K562 (cell line): ENCODE data around the gene DHRS13. TPM values are rescaled to one million over a fixed set of nuclear protein-coding genes. Genes with fewer than 3 reads are reported as not detected.

Experiments
- ATAC-seq: fragments of 200-7000 bp; cut with Tn5 transposase; 3 replicates; pipeline ENCODE4 v1.9.1; 2020; ENCODE audit warnings: moderate library complexity
- BruUV-seq: library from RNA; stranded (reverse); fragments of 400-500 nt; replicated peaks from 2 replicates; lab custom pipeline; 2021; lab: Mats Ljungman, UMichigan
- CTCF ChIA-PET: fragments of 300-600 bp; formaldehyde crosslinking; extraction: SDS; loops from one replicate; lab custom pipeline; 2021; ENCODE audit warnings: low intra/inter-chr PET ratio; lab: Yijun Ruan, JAX
- POLR2A ChIA-PET: fragments of 300-600, 350-650 bp; sonication (Branson Sonifier 250); formaldehyde crosslinking; extraction: SDS; loops from one replicate; lab custom pipeline; 2021; ENCODE audit warnings: antibody characterized with exemption, inconsistent platforms; lab: Yijun Ruan, JAX
- DNase-seq, 4 experiments: peaks; one replicate each; pipeline versions ENCODE4 v3.0.0 to v3.0.0-alpha.2; 2011 to 2018; ENCODE audit warnings: low spot score in 3 of 4, mixed read lengths in 3 of 4; ENCODE audit errors: extremely low read depth in 1 of 4
- FAIRE-seq: peaks from 2 replicates; lab custom pipeline; 2011; peaks lifted over from hg19 to GRCh38; lab: Jason Lieb, UNC
- H2AFZ ChIP-seq: 2 replicates; pipeline ENCODE4 v1.6.0; 2011; ENCODE audit warnings: low read depth, low read length, control low read depth, inconsistent platforms
- H3K27ac ChIP-seq: fragments of 200-600 bp; 3 replicates; pipeline ENCODE4 v1.8.0; 2011; ENCODE audit warnings: low read depth, mild to moderate bottlenecking, control low read depth, inconsistent platforms, low read length, moderate library complexity, mixed read lengths; ENCODE audit errors: extremely low read depth
- H3K27me3 ChIP-seq, 2 experiments: fragments of 300-600 bp in 1 of 2; 2 replicates in 1 of 2; 3 replicates in 1 of 2; pipeline versions ENCODE4 v1.6.0 to v1.8.0; 2011; ENCODE audit warnings: inconsistent platforms in 2 of 2, low read length in 2 of 2, mild to moderate bottlenecking in 1 of 2, mixed read lengths in 1 of 2, moderate library complexity in 1 of 2; ENCODE audit not compliant: control insufficient read depth in 2 of 2, insufficient read depth in 2 of 2
- H3K36me3 ChIP-seq: fragments of 300-600 bp; 3 replicates; pipeline ENCODE4 v1.8.0; 2011; ENCODE audit warnings: mild to moderate bottlenecking, low read length, inconsistent platforms; ENCODE audit not compliant: control insufficient read depth, insufficient read depth
- H3K4me1 ChIP-seq, 2 experiments: fragments of 200-600 bp in 1 of 2; replicated peaks in 1 of 2; 2 replicates in 1 of 2; 3 replicates in 1 of 2; pipeline versions ENCODE4 v1.5.1 to v1.8.0; 2011; ENCODE audit warnings: inconsistent platforms in 2 of 2, low read length in 2 of 2, mild to moderate bottlenecking in 1 of 2, mixed read lengths in 1 of 2, moderate library complexity in 1 of 2; ENCODE audit not compliant: control insufficient read depth in 2 of 2, insufficient read depth in 2 of 2
- H3K4me2 ChIP-seq: 2 replicates; pipeline ENCODE4 v1.6.1; 2011; ENCODE audit warnings: low read length, control low read depth, inconsistent platforms, mixed read lengths; ENCODE audit not compliant: insufficient read depth
- H3K4me3 ChIP-seq: fragments of 200-600 bp; sonication (generic), shearing (Covaris generic); 2 replicates; pipeline ENCODE4 v1.5.1; 2016; ENCODE audit warnings: control low read depth, inconsistent platforms
- H3K79me2 ChIP-seq: fragments of 200-600 bp; 3 replicates; pipeline ENCODE4 v1.8.0; 2011; ENCODE audit warnings: low read length, inconsistent platforms; ENCODE audit not compliant: control insufficient read depth, insufficient read depth
- H3K9ac ChIP-seq, 2 experiments: 2 replicates each; pipeline versions ENCODE4 v1.6.0 to v1.6.1; 2011; ENCODE audit warnings: low read depth in 2 of 2, low read length in 2 of 2, control low read depth in 1 of 2, inconsistent platforms in 1 of 2, mild to moderate bottlenecking in 1 of 2, mixed read lengths in 1 of 2; ENCODE audit not compliant: insufficient read depth in 1 of 2
- H3K9me1 ChIP-seq: one replicate; pipeline ENCODE4 v1.6.0; 2011; ENCODE audit warnings: inconsistent platforms, mild to moderate bottlenecking, low read length, moderate library complexity; ENCODE audit not compliant: control insufficient read depth, insufficient read depth
- H3K9me3 ChIP-seq: replicated peaks from 2 replicates; pipeline ENCODE4 v1.5.1; 2011; ENCODE audit warnings: low read depth, low read length, inconsistent platforms; ENCODE audit not compliant: control insufficient read depth, insufficient read depth
- H4K20me1 ChIP-seq: replicated peaks from 2 replicates; pipeline ENCODE4 v1.6.1; 2011; ENCODE audit warnings: low read length, inconsistent platforms, mixed read lengths; ENCODE audit not compliant: control insufficient read depth, insufficient read depth
- POLR2G ChIP-seq: fragments of 200-400 bp; formaldehyde crosslinking; IDR thresholded peaks from 2 replicates; pipeline ENCODE4 v1.6.1; 2017; ENCODE audit warnings: low read depth, mild to moderate bottlenecking, antibody characterized with exemption, low read length, moderate library complexity
- RBFOX2 ChIP-seq: fragments of 200-400 bp; formaldehyde crosslinking; IDR thresholded peaks from 2 replicates; pipeline ENCODE4 v1.6.1; 2017; ENCODE audit warnings: low read depth, mild to moderate bottlenecking, low read length, moderate library complexity
- THAP12 ChIP-seq: fragments of 250-450 bp; sonication (Bioruptor Pico); IDR thresholded peaks from 2 replicates; pipeline ENCODE4 v1.9.0; 2021; ENCODE audit warnings: mild to moderate bottlenecking, inconsistent platforms
- XRCC4 ChIP-seq: IDR thresholded peaks from one replicate; pipeline ENCODE4 v1.6.1; 2011; ENCODE audit not compliant: insufficient read depth, insufficient read length; ENCODE audit errors: extremely low read depth
- ZMIZ1 ChIP-seq, 2 experiments: fragments of 150-350 bp in 1 of 2; IDR thresholded peaks; 2 replicates each; pipeline ENCODE4 v1.6.1; 2012 to 2016; ENCODE audit warnings: low read depth in 2 of 2, low read length in 2 of 2, mild to moderate bottlenecking in 1 of 2, moderate library complexity in 1 of 2
- ZNF780A ChIP-seq: fragments of 250-450 bp; sonication (Bioruptor Pico); IDR thresholded peaks from 2 replicates; pipeline ENCODE4 v1.5.0; 2021; ENCODE audit warnings: mild to moderate bottlenecking
- WGBS: fragments of 100-300 bp; shearing (Covaris generic); methylation state at CpG from one replicate; pipeline ENCODE4 v1.1.6; 2016; ENCODE audit warnings: low coverage, mixed read lengths; ENCODE audit not compliant: insufficient coverage; ENCODE audit errors: missing lambda C conversion rate; 5-methylcytosine and 5-hydroxymethylcytosine counted together
- in situ Hi-C: fragments of 300-500 bp; cut with MboI; formaldehyde crosslinking; loops from 4 replicates; pipeline ENCODE4 v1.15.0; 2018; ENCODE audit warnings: inconsistent platforms, mixed read lengths
- intact Hi-C: fragments of 100-400 bp; cut with micrococcal nuclease; formaldehyde crosslinking; loops from 2 replicates; pipeline ENCODE4 v1.14.2; 2022
- polyA plus RNA-seq, 8 experiments: library from polyadenylated mRNA; depleted of rRNA in 4 of 8; stranded (reverse) in 5 of 8; unstranded in 3 of 8; fragments of >200 nt; fragmentation: Nextera tagmentation in 2 of 8; fragmentation: Illumina TruSeq in 1 of 8; extraction: Ambion mirVana in 2 of 8; extraction: Trizol in 1 of 8; gene quantifications; 2 replicates each; pipeline versions ENCODE4 v1.2.1 to v1.2.3, GENCODE V29; 2011 to 2014; ENCODE audit warnings: inconsistent platforms in 1 of 8, missing spikeins in 1 of 8
- total RNA-seq, 7 experiments: library from RNA; depleted of rRNA in 6 of 7; stranded (reverse); fragments of >200 nt in 6 of 7; fragmentation: Illumina TruSeq in 2 of 7; extraction: Trizol in 2 of 7; gene quantifications; 2 replicates each; pipeline versions ENCODE4 v1.2.1 to v1.2.3, GENCODE V29; 2011 to 2021; ENCODE audit warnings: low replicate concordance in 1 of 7

The DHRS13 gene
- total and polyA plus RNA-seq, 9 of the 15 experiments (the other 6 are each of a cell fraction or from before 2014, with no cell fraction given) = 0.32 to 52.3 (median 34.3) TPM; not detected in 1

GRCh38 chr17:28883967-28884702 is 18.7 kb downstream of the DHRS13 start:
- no peak for DNase-seq
- Histone ChIP-seq H4K20me1 (no peaks in the 10 kb centered on the region; the same call in 1 of the 2 replicates), H3K9me3 (no peaks in the 10 kb centered on the region), H3K27me3 (no peaks in the 10 kb centered on the region), H3K9me1 (no peaks in the 10 kb centered on the region), H3K4me1 (peaks cover 11 to 54% of the 10 kb centered on the region in 2 experiments; a peak in 4 of 5 replicates), H3K36me3 (peaks cover 71% of the 10 kb centered on the region), H3K79me2 (no peaks in the 10 kb centered on the region), H3K4me2 (no peak overlapping the region), H3K4me3 (no peak overlapping the region), H3K9ac (peak overlapping the region in 1 of 2 experiments; percentile 77; a peak in 2 of 4 replicates), H2AFZ (no peak overlapping the region), H3K27ac (no peak overlapping the region)
- WGBS = 83% methylated on average over 27 of the region's 27 CpGs
- POLR2A ChIA-PET = interaction anchor here (0.7 to 1.7 kb wide), 7 partner anchors 10 to 157 kb away, joined by 3 to 7 read pairs (median 4); partner anchors contain the start of gene FLOT2
- in situ Hi-C loops (no loop called here), intact Hi-C loops (no loop called here)
- no peak for FAIRE-seq
- no peak for ATAC-seq
- TF ChIP-seq ZMIZ1 (IDR thresholded peaks at IDR 0.05; ENCODE audit: low read depth in 2 of 2, low read length in 2 of 2) = no peak
- TF ChIP-seq XRCC4 = no peak
- peak; percentile 44; the same call in 1 of the 2 replicates for TF ChIP-seq RBFOX2
- TF ChIP-seq THAP12 (CRISPR knock-in tag) = 0 out of 2 replicates have a peak, but pooled peaks have one; percentile 4
- no peak for TF ChIP-seq ZNF780A (CRISPR knock-in tag)
- TF ChIP-seq POLR2G = peak; percentile 53
- BruUV-seq = no TSS peak
- CTCF ChIA-PET = no interaction called here
